Trophoblast cell (in vitro differentiated cells and primary cell): ENCODE measurements around the gene POU2AF1.
A peak's percentile ranks its signal among the peaks of the same experiment; 100 is the strongest.

Experiments
- DNase-seq, 2 donors: peaks; one replicate each; pipeline ENCODE4 v3.0.0-alpha.2; 2016
- H2AFZ ChIP-seq: 2 replicates; pipeline ENCODE4 v1.6.1; 2013; ENCODE audit warnings: low read length, moderate library complexity, mild to moderate bottlenecking; ENCODE audit not compliant: insufficient read depth, poor library complexity
- H2AK5ac ChIP-seq: 2 replicates; pipeline ENCODE4 v1.6.1; 2013; ENCODE audit warnings: mild to moderate bottlenecking, low read length
- H2BK120ac ChIP-seq: 2 replicates; pipeline ENCODE4 v1.6.1; 2013; ENCODE audit warnings: low read length, mild to moderate bottlenecking, moderate library complexity; ENCODE audit not compliant: insufficient read depth, poor library complexity
- H2BK12ac ChIP-seq: 2 replicates; pipeline ENCODE4 v1.6.1; 2013; ENCODE audit warnings: mild to moderate bottlenecking, low read length, moderate library complexity
- H2BK5ac ChIP-seq: 2 replicates; pipeline ENCODE4 v1.6.1; 2013; ENCODE audit warnings: low read length, low read depth, moderate library complexity, mild to moderate bottlenecking; ENCODE audit not compliant: poor library complexity
- H3K14ac ChIP-seq: 2 replicates; pipeline ENCODE4 v1.6.1; 2013; ENCODE audit warnings: mild to moderate bottlenecking, low read length
- H3K18ac ChIP-seq: 2 replicates; pipeline ENCODE4 v1.6.1; 2013; ENCODE audit warnings: mild to moderate bottlenecking, low read length
- H3K23ac ChIP-seq: 2 replicates; pipeline ENCODE4 v1.6.1; 2013; ENCODE audit warnings: low read length
- H3K27ac ChIP-seq: 2 replicates; pipeline ENCODE4 v1.5.1; 2013; ENCODE audit warnings: low read depth, mild to moderate bottlenecking, inconsistent platforms, low read length, moderate library complexity
- H3K27me3 ChIP-seq: 2 replicates; pipeline ENCODE4 v1.6.1; 2013; ENCODE audit warnings: inconsistent platforms, mild to moderate bottlenecking, low read length, moderate library complexity; ENCODE audit not compliant: insufficient read depth
- H3K36me3 ChIP-seq, 2 experiments: 1 replicate in 1 of 2; 2 replicates in 1 of 2; pipeline ENCODE4 v1.6.1; 2013; ENCODE audit warnings: low read length in 2 of 2, mild to moderate bottlenecking in 2 of 2, moderate library complexity in 1 of 2; ENCODE audit not compliant: insufficient read depth in 2 of 2, control insufficient read depth in 1 of 2
- H3K4ac ChIP-seq: 2 replicates; pipeline ENCODE4 v1.6.1; 2013; ENCODE audit warnings: low read depth, mild to moderate bottlenecking, low read length, moderate library complexity
- H3K4me1 ChIP-seq, 2 experiments: 1 replicate in 1 of 2; 2 replicates in 1 of 2; pipeline ENCODE4 v1.6.1; 2013; ENCODE audit warnings: low read length in 2 of 2, mild to moderate bottlenecking in 2 of 2, moderate library complexity in 1 of 2; ENCODE audit not compliant: insufficient read depth in 2 of 2, control insufficient read depth in 1 of 2
- H3K4me2 ChIP-seq: 2 replicates; pipeline ENCODE4 v1.6.1; 2013; ENCODE audit warnings: inconsistent platforms, mild to moderate bottlenecking, low read length, moderate library complexity
- H3K4me3 ChIP-seq: 2 replicates; pipeline ENCODE4 v1.5.1; 2013; ENCODE audit warnings: mild to moderate bottlenecking, low read depth, low read length, inconsistent platforms
- H3K79me1 ChIP-seq: one replicate; pipeline ENCODE4 v1.6.1; 2013; ENCODE audit warnings: low read length
- H3K79me2 ChIP-seq: 2 replicates; pipeline ENCODE4 v1.6.1; 2013; ENCODE audit warnings: low read length, mild to moderate bottlenecking; ENCODE audit not compliant: control insufficient read depth, insufficient read depth, poor library complexity
- H3K9ac ChIP-seq: 2 replicates; pipeline ENCODE4 v1.6.1; 2013; ENCODE audit warnings: mild to moderate bottlenecking, low read length
- H3K9me3 ChIP-seq: 2 replicates; pipeline ENCODE4 v1.6.1; 2013; ENCODE audit warnings: low read depth, mild to moderate bottlenecking, control low read depth, inconsistent platforms, low read length; ENCODE audit not compliant: insufficient read depth
- H4K12ac ChIP-seq: 2 replicates; pipeline ENCODE4 v1.6.1; 2013; ENCODE audit warnings: low read depth, mild to moderate bottlenecking, low read length, moderate library complexity
- H4K8ac ChIP-seq: 2 replicates; pipeline ENCODE4 v1.6.1; 2013; ENCODE audit warnings: low read depth, mild to moderate bottlenecking, low read length, moderate library complexity
- H4K91ac ChIP-seq: one replicate; pipeline ENCODE4 v1.6.1; 2013; ENCODE audit warnings: low read depth, mild to moderate bottlenecking, low read length, moderate library complexity
- WGBS: extraction: QIAGEN DNeasy Blood & Tissue Kit; methylation state at CpG from one replicate; pipeline ENCODE4 v1.1.7; 2013; ENCODE audit warnings: missing lambda C conversion rate; ENCODE audit not compliant: insufficient read length, insufficient coverage; ENCODE audit errors: extremely low coverage; 5-methylcytosine and 5-hydroxymethylcytosine counted together

Gene POU2AF1

DNA sequence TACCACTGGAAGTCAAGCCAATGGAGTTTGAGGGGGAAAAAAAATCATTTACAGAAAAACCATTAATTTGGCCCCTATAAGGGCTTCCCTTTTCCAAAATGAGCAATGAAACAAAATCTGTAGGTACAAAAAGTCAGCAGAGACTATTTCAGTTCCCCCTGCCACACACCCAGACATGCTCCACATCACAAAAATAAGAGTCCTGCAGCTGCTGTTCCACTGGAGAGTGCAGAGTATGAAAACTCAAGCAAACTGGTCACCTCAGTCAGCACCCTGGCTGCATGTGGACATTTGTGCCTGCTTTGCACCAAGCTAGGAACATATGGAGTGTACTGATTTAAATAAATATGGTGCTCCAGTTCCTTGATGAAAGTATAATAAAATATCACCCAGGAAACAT is 15.1 kb downstream of the POU2AF1 start:
- Histone ChIP-seq H4K91ac (no peak overlapping the region), H3K18ac (no peak overlapping the region), H4K8ac (no peak overlapping the region), H2BK12ac (no peak overlapping the region), H2AFZ (no peak overlapping the region), H2BK120ac (no peak overlapping the region), H3K4me1 (peaks cover 2 to 6% of the 10 kb centered on the region in 2 experiments), H3K4me3 (no peak overlapping the region), H3K27ac (no peak overlapping the region), H3K23ac (no peak overlapping the region), H3K4ac (no peak overlapping the region), H3K79me1 (no peaks in the 10 kb centered on the region), H3K4me2 (no peak overlapping the region), H3K14ac (no peak overlapping the region), H3K36me3 (no peaks in the 10 kb centered on the region), H2AK5ac (no peak overlapping the region), H3K79me2 (no peaks in the 10 kb centered on the region), H3K9ac (no peak overlapping the region), H3K27me3 (no peaks in the 10 kb centered on the region), H3K9me3 (no peaks in the 10 kb centered on the region), H2BK5ac (no peak overlapping the region), H4K12ac (no peak overlapping the region)
- DNase-seq = no peak

- H4K12ac ChIP-seq = no peak overlapping the region
- H2BK12ac ChIP-seq = no peak overlapping the region
- no peak overlapping the region for H3K23ac ChIP-seq
- H3K4me2 ChIP-seq = no peak overlapping the region
- no peak overlapping the region for H3K4ac ChIP-seq
- peaks cover 4 to 6% of the 10 kb centered on the region in 2 experiments for H3K4me1 ChIP-seq
- no peak overlapping the region for H2BK120ac ChIP-seq
- no peak overlapping the region for H3K27ac ChIP-seq
- no peak overlapping the region for H2AFZ ChIP-seq
- no peak overlapping the region for H2BK5ac ChIP-seq
- no peaks in the 10 kb centered on the region for H3K79me1 ChIP-seq
- no peaks in the 10 kb centered on the region for H3K79me2 ChIP-seq
- no peak overlapping the region for H3K9ac ChIP-seq
- no peak overlapping the region for H3K14ac ChIP-seq
- H4K8ac ChIP-seq = no peak overlapping the region
- WGBS = no CpG with 5 or more reads among the region's 9 CpGs
- no peaks in the 10 kb centered on the region for H3K9me3 ChIP-seq
- H3K27me3 ChIP-seq = no peaks in the 10 kb centered on the region
- H2AK5ac ChIP-seq = peak overlapping the region; percentile 19
- no peak overlapping the region for H3K4me3 ChIP-seq
- H3K36me3 ChIP-seq = no peaks in the 10 kb centered on the region
- H4K91ac ChIP-seq = no peak overlapping the region
- no peak overlapping the region for H3K18ac ChIP-seq
- DNase-seq = no peak
Observed at GRCh38 chr11:111362887-111363411, 16.1 kb downstream of the POU2AF1 start.

- H2BK5ac ChIP-seq = no peak overlapping the region
- no peak overlapping the region for H2AK5ac ChIP-seq
Observed at GRCh38 chr11:111361874-111362273, 17.2 kb downstream of the POU2AF1 start.

DNA sequence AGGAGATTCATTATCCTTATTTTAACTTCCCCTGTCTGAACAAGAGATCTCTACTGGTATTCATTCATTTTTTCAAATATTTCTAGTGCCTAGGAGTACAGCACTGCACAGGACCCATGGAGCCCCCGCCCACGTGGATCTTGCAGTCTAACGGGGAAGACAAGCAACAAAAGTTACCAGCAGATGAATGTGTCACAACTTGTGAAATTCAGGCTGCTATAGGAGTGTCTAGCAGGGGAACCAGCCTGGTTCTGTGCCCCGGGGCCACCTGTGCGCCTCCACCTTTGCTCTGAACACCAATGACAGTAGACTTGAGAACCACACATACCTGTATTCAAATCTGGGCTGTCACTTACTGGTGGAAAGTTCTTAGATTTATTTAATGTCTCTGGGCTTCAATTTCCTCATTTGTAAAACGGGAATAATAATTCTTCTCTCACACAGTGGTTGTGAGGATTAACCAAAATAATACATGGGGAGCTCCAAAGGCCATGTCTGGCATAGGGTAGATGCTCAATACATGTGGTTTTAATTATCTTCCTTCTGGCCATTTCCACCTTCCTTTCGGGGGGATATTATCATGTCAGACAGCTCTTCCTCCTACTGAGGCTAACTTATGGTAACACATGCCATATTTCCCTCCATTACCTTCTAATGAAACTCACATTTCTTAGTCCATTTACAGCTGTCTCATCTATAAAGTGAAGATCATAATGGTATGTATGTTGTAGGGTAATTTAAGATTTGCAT is 17.8 kb downstream of the POU2AF1 start:
- WGBS = no CpG with 5 or more reads among the region's 7 CpGs
- H4K91ac ChIP-seq = no peak overlapping the region
- H2BK12ac ChIP-seq = no peak overlapping the region
- H2BK120ac ChIP-seq = no peak overlapping the region
- no peaks in the 10 kb centered on the region for H3K27me3 ChIP-seq
- H4K8ac ChIP-seq = no peak overlapping the region
- H3K4me1 ChIP-seq = peaks cover 6 to 9% of the 10 kb centered on the region in 2 experiments
- H3K23ac ChIP-seq = no peak overlapping the region
- no peak overlapping the region for H3K14ac ChIP-seq
- H3K18ac ChIP-seq = no peak overlapping the region
- no peaks in the 10 kb centered on the region for H3K36me3 ChIP-seq
- H3K27ac ChIP-seq = no peak overlapping the region
- H3K4me3 ChIP-seq = no peak overlapping the region
- H3K4me2 ChIP-seq = no peak overlapping the region
- H3K79me2 ChIP-seq = no peaks in the 10 kb centered on the region
- no peak overlapping the region for H2AK5ac ChIP-seq
- no peak overlapping the region for H4K12ac ChIP-seq
- H3K9ac ChIP-seq = no peak overlapping the region
- DNase-seq = peak; percentile 70 to 73
- no peak overlapping the region for H2AFZ ChIP-seq
- H3K9me3 ChIP-seq = no peaks in the 10 kb centered on the region
- H2BK5ac ChIP-seq = no peak overlapping the region
- H3K4ac ChIP-seq = no peak overlapping the region
- H3K79me1 ChIP-seq = no peaks in the 10 kb centered on the region

More at GRCh38 chr11:111361874-111362273, 17.2 kb downstream of the POU2AF1 start:
- Histone ChIP-seq H3K27ac (no peak overlapping the region), H3K4ac (no peak overlapping the region), H3K23ac (no peak overlapping the region), H3K79me2 (no peaks in the 10 kb centered on the region), H2BK120ac (no peak overlapping the region), H2BK12ac (no peak overlapping the region), H4K12ac (no peak overlapping the region), H3K4me2 (no peak overlapping the region), H4K91ac (no peak overlapping the region), H3K4me1 (peaks cover 6 to 9% of the 10 kb centered on the region in 2 experiments), H3K9ac (no peak overlapping the region), H3K27me3 (no peaks in the 10 kb centered on the region), H3K36me3 (no peaks in the 10 kb centered on the region), H2AFZ (no peak overlapping the region), H3K4me3 (no peak overlapping the region), H3K14ac (no peak overlapping the region), H3K79me1 (no peaks in the 10 kb centered on the region), H3K9me3 (no peaks in the 10 kb centered on the region), H4K8ac (no peak overlapping the region), H3K18ac (no peak overlapping the region)
- WGBS = no CpG with 5 or more reads among the region's 6 CpGs
- DNase-seq = no peak
